22Rv1 (cell line): ENCODE measurements around the gene FHIT.

ENCODE experiments used
- ZFX ChIP-seq: fragments of 450-650 bp; IDR thresholded peaks from 2 replicates; pipeline ENCODE4 v1.6.1; 2017; ENCODE audit warnings: antibody characterized with exemption, borderline replicate concordance
- TF ChIP-seq, protein P1 (sequence below): fragments of 450-650 bp; IDR thresholded peaks from 2 replicates; pipeline ENCODE4 v1.5.1; 2017; ENCODE audit warnings: mild to moderate bottlenecking

DNA sequence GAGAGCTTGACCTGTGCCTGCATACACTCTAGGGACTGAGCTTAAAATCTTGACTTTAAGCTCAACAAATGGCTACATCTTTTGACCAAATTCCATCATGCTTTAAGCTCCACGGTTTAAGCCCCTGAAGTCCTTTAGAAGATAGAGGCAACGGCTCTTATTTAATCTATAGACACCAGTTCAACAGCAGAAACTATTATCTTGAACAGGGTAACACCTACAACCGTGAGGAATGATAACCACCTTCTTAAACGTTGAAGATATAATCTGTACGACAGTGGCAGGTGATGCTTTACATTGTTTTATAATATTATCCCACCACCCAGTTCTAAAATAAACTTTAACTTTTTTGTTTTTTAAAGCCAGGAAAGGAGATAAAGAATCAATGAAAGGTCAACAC is 1007.8 kb downstream of the FHIT start:
- TF ChIP-seq, protein P1, sequence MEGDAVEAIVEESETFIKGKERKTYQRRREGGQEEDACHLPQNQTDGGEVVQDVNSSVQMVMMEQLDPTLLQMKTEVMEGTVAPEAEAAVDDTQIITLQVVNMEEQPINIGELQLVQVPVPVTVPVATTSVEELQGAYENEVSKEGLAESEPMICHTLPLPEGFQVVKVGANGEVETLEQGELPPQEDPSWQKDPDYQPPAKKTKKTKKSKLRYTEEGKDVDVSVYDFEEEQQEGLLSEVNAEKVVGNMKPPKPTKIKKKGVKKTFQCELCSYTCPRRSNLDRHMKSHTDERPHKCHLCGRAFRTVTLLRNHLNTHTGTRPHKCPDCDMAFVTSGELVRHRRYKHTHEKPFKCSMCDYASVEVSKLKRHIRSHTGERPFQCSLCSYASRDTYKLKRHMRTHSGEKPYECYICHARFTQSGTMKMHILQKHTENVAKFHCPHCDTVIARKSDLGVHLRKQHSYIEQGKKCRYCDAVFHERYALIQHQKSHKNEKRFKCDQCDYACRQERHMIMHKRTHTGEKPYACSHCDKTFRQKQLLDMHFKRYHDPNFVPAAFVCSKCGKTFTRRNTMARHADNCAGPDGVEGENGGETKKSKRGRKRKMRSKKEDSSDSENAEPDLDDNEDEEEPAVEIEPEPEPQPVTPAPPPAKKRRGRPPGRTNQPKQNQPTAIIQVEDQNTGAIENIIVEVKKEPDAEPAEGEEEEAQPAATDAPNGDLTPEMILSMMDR = no peak
- TF ChIP-seq ZFX = no peak
